ENCODE results near the gene EPB41L4A. TPM values are rescaled to one million over a fixed set of nuclear protein-coding genes. Genes with fewer than 3 reads are reported as not detected.

The EPB41L4A gene
- total and polyA plus RNA-seq, 2 donors (not counting 3 experiments of a cell fraction or from before 2014, with no cell fraction given), result 6.0 to 17.9 TPM

GRCh38 chr5:112388074-112388473 is 31.0 kb downstream of the EPB41L4A start:
- Histone ChIP-seq H3K79me2 (ENCODE audit: control insufficient read depth, insufficient read depth, low read length) (no peaks in the 10 kb centered on the region), H3K36me3 (ENCODE audit: control insufficient read depth in 2 of 2, extremely low read depth in 1 of 2, insufficient read depth in 2 of 2, low read length in 2 of 2) (no peaks in the 10 kb centered on the region), H3K9me3 (replicated peaks; ENCODE audit: control insufficient read depth, insufficient read depth, low read length) (no peaks in the 10 kb centered on the region), H3K9me1 (replicated peaks; ENCODE audit: control insufficient read depth, extremely low read depth, insufficient read depth, low read length) (no peaks in the 10 kb centered on the region), H2AFZ (ENCODE audit: low read depth, low read length) (no peak overlapping the region), H3K4me1 (ENCODE audit: control insufficient read depth, extremely low read depth, insufficient read depth, low read length) (no peaks in the 10 kb centered on the region), H3K4me2 (ENCODE audit: insufficient read depth, low read length) (no peak overlapping the region), H4K20me1 (replicated peaks; ENCODE audit: control insufficient read depth, extremely low read depth, insufficient read depth, low read length) (no peaks in the 10 kb centered on the region), H3K27me3 (ENCODE audit: control insufficient read depth in 2 of 2, insufficient read depth in 2 of 2, low read length in 2 of 2) (no peaks in the 10 kb centered on the region), H3K4me3 (replicated peaks in 1 of 3; ENCODE audit: insufficient read depth in 1 of 3, low read depth in 1 of 3, low read length in 3 of 3) (no peak overlapping the region), H3K9ac (replicated peaks; ENCODE audit: extremely low read depth, insufficient read depth, low read length) (no peak overlapping the region), H3K27ac (ENCODE audit: insufficient read depth, low read depth, low read length) (no peak overlapping the region)
- no TSS peak for BruUV-seq (replicated peaks)
- DNase-seq (ENCODE audit: low read depth, low spot score) (no peak), FAIRE-seq (no peak)
- POLR2A ChIA-PET, result no interaction called here
- intact Hi-C loops (cut with micrococcal nuclease), result no loop called here
- CTCF ChIA-PET, result interaction anchor here (1.0 to 2.3 kb wide), 3 partner anchors 11 to 32 kb away, joined by 3 to 7 read pairs (median 4); no protein-coding TSS in a partner anchor
- TF ChIP-seq CTCF (IDR thresholded peaks at IDR 0.05; ENCODE audit: extremely low read depth in 1 of 2, insufficient read depth in 1 of 2, low read depth in 1 of 2, low read length in 2 of 2) (no peak), MAX (IDR thresholded peaks at IDR 0.05; ENCODE audit: insufficient read depth, insufficient read length) (no peak), FOS (IDR thresholded peaks at IDR 0.05; ENCODE audit: borderline replicate concordance, insufficient read depth, low read length) (no peak), GATA2 (IDR thresholded peaks at IDR 0.05; ENCODE audit: insufficient read depth, insufficient read length, low read depth, low read length) (no peak), MYC (IDR thresholded peaks at IDR 0.05; ENCODE audit: low read depth, low read length) (no peak), JUN (IDR thresholded peaks at IDR 0.05; ENCODE audit: borderline replicate concordance, insufficient read depth, insufficient read length, low read depth) (no peak), POLR2AphosphoS5 (IDR thresholded peaks at IDR 0.05; ENCODE audit: insufficient read depth, low read depth, low read length) (no peak), EZH2 (IDR thresholded peaks at IDR 0.05; ENCODE audit: borderline replicate concordance, low read depth, low read length, severe bottlenecking) (no peak), POLR2A (IDR thresholded peaks at IDR 0.05; ENCODE audit: low read depth, low read length) (no peak)
- dilution Hi-C loops (cut with MboI; ENCODE audit: extremely low pct_ligation_motif_present, low sequenced_read_pairs), result no loop called here
